GM21515 (cell line): ENCODE measurements around the gene BBS12.

Experiments
- ATAC-seq: cut with Tn5 transposase; IDR thresholded peaks from one replicate; pipeline ENCODE4 v1.9.1; 2021; ENCODE audit not compliant: unreplicated experiment

The BBS12 gene

DNA sequence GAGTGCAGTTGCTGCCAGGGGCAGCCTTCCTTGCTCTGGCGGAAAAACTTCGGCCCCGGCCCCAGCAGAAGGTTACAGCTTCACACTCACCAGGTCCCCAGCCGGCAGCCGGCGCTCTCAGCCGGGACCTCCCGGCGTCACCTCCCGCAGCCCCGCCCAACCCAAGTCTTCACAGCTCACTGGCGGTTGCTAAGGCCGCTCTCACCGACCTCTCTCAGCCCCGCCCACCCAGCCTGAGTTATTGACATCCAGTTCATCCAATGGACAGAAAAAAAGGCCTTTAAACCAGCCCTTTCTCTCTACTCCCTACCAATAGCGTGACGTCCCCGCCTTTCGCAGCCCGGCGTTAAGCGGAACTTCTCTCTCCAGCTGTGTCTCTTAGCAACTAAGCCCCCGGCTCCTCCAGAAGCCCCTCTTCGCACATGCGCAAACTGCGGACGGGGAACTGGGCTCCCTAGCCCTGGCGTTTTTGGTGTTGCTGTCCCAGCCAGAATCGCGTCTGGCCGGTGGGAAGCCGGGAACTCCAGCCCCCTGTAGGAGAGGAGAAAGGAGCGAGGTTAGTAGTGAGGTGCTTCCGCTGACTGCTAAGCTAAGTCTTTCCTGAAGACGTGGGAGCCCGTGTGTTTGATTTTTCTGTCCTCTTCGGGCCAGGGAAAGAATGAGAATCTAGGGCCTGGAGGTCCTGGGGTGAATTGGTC is at the start of gene BBS12:
Gene BBS12, plus strand, starts transcription at position 376 of the 698 bp plus-strand sequence. CDS start 9,189 bp downstream, outside the sequence.
- ATAC-seq: peak; percentile 100

DNA sequence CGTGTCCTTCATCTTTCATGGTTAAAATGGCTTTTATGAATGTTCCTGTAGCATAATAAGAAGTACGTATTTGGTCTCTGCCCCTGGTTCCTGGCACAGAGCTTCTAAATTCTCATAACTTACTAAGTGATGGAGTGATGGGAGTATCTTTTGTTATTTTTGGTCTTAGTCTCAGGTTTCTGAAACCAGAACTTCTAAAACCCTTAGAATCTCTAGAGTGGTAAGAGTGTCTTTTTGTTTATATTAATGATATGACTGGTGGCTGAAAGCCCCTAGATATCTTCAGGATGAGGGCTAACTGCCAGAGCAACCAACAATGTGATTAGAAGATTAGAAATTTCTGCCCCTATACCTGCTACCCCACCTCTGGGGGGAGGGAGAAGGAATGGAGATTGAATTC is 45.8 kb upstream of the BBS12 start:
- no peak for ATAC-seq

GRCh38 chr4:122687531-122688061 is 44.9 kb upstream of the BBS12 start:
- ATAC-seq: no peak

- no peak for ATAC-seq
Observed at GRCh38 chr4:122688529-122689140, 43.9 kb upstream of the BBS12 start.

- ATAC-seq: peak; percentile 96
Observed at GRCh38 chr4:122689972-122690371, 42.5 kb upstream of the BBS12 start.

DNA sequence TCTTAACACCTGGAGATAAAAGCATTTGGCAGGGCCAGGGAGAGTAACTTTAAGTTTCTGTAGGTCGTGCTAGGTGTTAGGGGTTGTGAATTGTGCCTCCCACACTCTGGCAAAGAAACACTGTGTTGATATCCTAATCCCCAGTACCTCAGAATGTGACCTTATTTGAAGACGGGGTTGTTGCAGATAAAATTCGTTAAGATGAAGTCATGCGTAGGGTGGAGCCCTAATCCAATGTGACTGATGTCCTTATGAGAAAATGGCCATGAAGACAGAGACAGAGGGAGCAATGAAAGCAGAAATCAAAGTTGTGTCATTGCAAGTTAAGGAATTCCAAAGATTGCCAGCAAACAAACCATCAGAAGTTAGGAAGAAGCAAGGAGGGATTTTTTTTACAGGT is 40.5 kb upstream of the BBS12 start:
- ATAC-seq: no peak

- ATAC-seq: no peak
Observed at GRCh38 chr4:122692641-122693520, 39.6 kb upstream of the BBS12 start.

DNA sequence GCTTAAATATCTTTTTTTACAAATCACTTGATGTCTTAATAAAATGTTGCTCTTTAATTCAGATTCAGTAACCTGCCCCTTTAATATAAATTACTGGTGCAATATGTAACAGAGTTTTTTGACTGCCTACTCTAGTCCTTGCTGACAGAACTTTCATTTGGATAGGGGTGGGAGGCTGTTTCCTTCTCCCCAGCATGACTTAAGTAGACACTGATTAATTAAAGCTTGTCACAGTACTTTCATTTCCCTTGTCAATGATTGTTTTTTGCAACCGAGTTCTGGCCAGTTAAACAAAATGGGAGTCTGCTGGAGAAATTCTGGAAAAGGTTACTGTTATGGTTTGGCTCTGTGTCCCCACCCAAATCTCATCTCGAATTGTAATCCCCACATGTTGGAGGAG is 37.3 kb upstream of the BBS12 start:
- ATAC-seq: no peak

- no peak for ATAC-seq
Observed at GRCh38 chr4:122700178-122700725, 32.3 kb upstream of the BBS12 start.

- no peak for ATAC-seq
Observed at GRCh38 chr4:122701061-122701460, 31.4 kb upstream of the BBS12 start.

DNA sequence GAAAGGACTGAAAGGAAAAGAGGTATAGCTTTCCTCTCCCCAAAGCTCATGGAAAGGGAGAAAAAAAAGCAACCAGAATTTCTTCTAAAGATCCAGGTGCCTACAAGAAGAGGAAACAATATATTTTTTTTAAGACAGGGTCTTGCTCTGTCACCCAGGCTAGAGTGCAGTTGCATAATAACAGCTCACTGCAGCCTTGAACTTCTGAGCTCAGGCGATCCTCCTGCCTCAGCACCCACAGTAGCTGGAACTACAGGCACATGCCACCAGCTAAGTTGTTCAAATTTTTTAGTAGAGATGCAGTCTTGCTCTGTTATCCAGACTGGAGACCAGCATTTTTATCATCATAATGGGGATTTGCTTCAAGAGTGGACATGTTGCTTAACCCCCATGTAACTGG is 30.5 kb upstream of the BBS12 start:
- no peak for ATAC-seq

- no peak for ATAC-seq
Observed at GRCh38 chr4:122702939-122703338, 29.6 kb upstream of the BBS12 start.

- ATAC-seq: no peak
Observed at GRCh38 chr4:122703868-122704267, 28.6 kb upstream of the BBS12 start.

GRCh38 chr4:122705009-122705408 is 27.5 kb upstream of the BBS12 start:
- no peak for ATAC-seq

GRCh38 chr4:122705547-122706117 is 26.9 kb upstream of the BBS12 start:
- no peak for ATAC-seq

GRCh38 chr4:122706511-122706910 is 26.0 kb upstream of the BBS12 start:
- no peak for ATAC-seq

DNA sequence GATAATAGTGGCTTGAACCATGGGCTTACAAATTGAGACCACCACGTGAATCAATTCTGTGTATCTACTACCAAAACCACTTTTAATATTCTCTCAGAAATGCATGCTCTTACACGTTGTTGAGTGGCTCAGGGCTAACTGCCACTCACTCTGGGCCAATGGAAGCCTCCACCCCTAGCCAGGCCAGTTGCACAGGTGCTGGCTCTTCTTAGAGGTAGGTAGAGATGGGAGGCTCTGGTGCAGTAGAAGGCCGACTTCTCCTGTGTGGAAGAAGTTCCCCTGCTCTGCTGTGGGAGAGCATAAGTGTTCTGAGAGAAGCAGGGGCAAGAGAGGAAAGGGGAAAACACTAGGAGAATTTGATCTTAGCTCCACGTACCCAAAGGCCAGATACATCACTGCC is 25.0 kb upstream of the BBS12 start:
- ATAC-seq: no peak

GRCh38 chr4:122709236-122709635 is 23.3 kb upstream of the BBS12 start:
- no peak for ATAC-seq

- peak; percentile 64 for ATAC-seq
Observed at GRCh38 chr4:122710434-122711308, 21.8 kb upstream of the BBS12 start.

GRCh38 chr4:122711919-122712318 is 20.6 kb upstream of the BBS12 start:
- ATAC-seq: no peak
